HL-60 (cell line): ENCODE results near the gene WAPL.

ENCODE experiments used
- DNase-seq, 2 experiments: peaks; one replicate each; pipeline ENCODE4 v3.0.0-alpha.2; 2010 to 2020; ENCODE audit warnings: low read depth in 1 of 2, low spot score in 1 of 2
- H3K27ac ChIP-seq: fragments of 250-450 bp; sonication (Bioruptor Pico); replicated peaks from 2 replicates; pipeline ENCODE4 v1.5.1; 2020; ENCODE audit warnings: mild to moderate bottlenecking, moderate library complexity
- H3K27me3 ChIP-seq: fragments of 250-450 bp; sonication (Bioruptor Pico); 2 replicates; pipeline ENCODE4 v1.5.1; 2021; ENCODE audit warnings: mild to moderate bottlenecking, moderate library complexity; ENCODE audit not compliant: insufficient read depth, poor library complexity, severe bottlenecking
- H3K4me3 ChIP-seq: replicated peaks from 2 replicates; pipeline ENCODE4 v1.5.1; 2011; ENCODE audit warnings: mild to moderate bottlenecking, control low read depth, low read length; ENCODE audit not compliant: insufficient read depth
- GABPA ChIP-seq: IDR thresholded peaks from 2 replicates; pipeline ENCODE4 v1.6.1; 2012; ENCODE audit warnings: low read depth
- POLR2AphosphoS5 ChIP-seq: IDR thresholded peaks from 2 replicates; pipeline ENCODE4 v1.6.1; 2012; ENCODE audit warnings: low read depth
- SPI1 ChIP-seq: IDR thresholded peaks from 2 replicates; pipeline ENCODE4 v1.6.1; 2012; ENCODE audit warnings: low read depth, mild to moderate bottlenecking, borderline replicate concordance
- TF ChIP-seq, protein P1 (sequence below): IDR thresholded peaks from one replicate; pipeline ENCODE4 v1.5.1; 2011; ENCODE audit warnings: low read length, control low read depth, inconsistent platforms; ENCODE audit not compliant: insufficient read depth
- TF ChIP-seq, protein P2 (sequence below): IDR thresholded peaks from 2 replicates; pipeline ENCODE4 v1.6.1; 2012; ENCODE audit warnings: low read depth; ENCODE audit not compliant: insufficient replicate concordance

WAPL gene

DNA sequence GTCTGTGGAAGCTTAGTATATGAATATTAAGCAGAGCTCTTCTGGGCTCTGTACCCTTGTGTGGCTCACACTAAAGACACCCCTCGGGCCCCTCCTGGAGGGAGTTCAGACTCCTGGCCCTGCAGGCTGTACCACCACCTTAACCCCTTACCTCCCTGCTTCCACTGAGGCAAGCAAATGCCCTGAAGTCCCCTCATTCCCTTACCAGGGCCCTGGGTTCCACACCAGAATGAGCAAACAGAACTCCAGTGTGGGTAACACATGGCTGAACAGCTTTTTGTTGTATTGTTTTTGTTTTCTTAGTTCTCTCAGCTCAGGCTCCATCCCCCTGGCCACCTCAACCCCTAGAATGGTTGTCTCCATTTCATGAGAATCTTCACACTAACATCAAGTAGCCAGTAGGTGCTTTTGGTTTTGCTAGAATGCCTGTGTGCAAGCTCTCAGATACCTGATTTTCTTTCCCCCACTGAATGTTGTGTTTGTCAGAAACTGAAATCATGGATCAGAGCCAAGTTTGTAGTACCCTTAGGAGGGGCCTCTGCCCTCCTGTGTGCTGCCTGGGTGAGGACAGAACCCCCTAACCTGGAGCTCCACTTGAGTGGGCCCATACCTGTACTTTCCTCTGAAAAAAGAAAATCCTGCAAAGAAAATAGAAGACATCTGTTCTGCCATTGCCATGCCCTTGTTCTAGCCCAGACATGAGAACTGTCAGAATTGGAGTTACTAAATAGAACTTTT is 2.8 kb upstream of the WAPL start:
- no peaks in the 10 kb centered on the region for H3K27me3 ChIP-seq
- no peak for DNase-seq
- TF ChIP-seq POLR2AphosphoS5 (no peak), GABPA (no peak), SPI1 (no peak)
- TF ChIP-seq, protein P1, sequence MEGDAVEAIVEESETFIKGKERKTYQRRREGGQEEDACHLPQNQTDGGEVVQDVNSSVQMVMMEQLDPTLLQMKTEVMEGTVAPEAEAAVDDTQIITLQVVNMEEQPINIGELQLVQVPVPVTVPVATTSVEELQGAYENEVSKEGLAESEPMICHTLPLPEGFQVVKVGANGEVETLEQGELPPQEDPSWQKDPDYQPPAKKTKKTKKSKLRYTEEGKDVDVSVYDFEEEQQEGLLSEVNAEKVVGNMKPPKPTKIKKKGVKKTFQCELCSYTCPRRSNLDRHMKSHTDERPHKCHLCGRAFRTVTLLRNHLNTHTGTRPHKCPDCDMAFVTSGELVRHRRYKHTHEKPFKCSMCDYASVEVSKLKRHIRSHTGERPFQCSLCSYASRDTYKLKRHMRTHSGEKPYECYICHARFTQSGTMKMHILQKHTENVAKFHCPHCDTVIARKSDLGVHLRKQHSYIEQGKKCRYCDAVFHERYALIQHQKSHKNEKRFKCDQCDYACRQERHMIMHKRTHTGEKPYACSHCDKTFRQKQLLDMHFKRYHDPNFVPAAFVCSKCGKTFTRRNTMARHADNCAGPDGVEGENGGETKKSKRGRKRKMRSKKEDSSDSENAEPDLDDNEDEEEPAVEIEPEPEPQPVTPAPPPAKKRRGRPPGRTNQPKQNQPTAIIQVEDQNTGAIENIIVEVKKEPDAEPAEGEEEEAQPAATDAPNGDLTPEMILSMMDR = no peak
- TF ChIP-seq, protein P2, sequence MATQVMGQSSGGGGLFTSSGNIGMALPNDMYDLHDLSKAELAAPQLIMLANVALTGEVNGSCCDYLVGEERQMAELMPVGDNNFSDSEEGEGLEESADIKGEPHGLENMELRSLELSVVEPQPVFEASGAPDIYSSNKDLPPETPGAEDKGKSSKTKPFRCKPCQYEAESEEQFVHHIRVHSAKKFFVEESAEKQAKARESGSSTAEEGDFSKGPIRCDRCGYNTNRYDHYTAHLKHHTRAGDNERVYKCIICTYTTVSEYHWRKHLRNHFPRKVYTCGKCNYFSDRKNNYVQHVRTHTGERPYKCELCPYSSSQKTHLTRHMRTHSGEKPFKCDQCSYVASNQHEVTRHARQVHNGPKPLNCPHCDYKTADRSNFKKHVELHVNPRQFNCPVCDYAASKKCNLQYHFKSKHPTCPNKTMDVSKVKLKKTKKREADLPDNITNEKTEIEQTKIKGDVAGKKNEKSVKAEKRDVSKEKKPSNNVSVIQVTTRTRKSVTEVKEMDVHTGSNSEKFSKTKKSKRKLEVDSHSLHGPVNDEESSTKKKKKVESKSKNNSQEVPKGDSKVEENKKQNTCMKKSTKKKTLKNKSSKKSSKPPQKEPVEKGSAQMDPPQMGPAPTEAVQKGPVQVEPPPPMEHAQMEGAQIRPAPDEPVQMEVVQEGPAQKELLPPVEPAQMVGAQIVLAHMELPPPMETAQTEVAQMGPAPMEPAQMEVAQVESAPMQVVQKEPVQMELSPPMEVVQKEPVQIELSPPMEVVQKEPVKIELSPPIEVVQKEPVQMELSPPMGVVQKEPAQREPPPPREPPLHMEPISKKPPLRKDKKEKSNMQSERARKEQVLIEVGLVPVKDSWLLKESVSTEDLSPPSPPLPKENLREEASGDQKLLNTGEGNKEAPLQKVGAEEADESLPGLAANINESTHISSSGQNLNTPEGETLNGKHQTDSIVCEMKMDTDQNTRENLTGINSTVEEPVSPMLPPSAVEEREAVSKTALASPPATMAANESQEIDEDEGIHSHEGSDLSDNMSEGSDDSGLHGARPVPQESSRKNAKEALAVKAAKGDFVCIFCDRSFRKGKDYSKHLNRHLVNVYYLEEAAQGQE = no peak
- no peak overlapping the region for H3K4me3 ChIP-seq
- H3K27ac ChIP-seq = no peak overlapping the region

DNA sequence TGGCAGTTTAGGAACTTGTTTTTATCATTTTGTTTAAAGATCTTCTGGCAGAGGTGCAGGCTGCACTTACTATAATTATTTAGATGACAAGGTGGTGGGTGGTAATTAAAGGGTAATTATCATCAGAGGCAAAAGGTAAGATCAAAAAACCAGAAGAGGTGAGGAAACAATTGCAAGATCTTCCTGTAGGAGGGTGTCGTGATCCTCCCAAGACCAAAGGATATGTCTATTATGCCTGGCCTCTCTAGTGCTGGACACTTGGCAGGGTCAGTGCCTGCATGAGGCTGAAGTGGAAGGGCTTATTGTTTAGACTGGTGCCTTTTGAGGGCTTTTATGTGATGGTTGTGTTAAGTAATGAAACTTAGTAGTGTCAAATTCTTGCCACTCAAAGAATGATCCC is 1.8 kb upstream of the WAPL start:
- TF ChIP-seq SPI1 = no peak
- TF ChIP-seq, protein P1 = no peak
- TF ChIP-seq POLR2AphosphoS5 = no peak
- TF ChIP-seq, protein P2 = no peak
- no peak for TF ChIP-seq GABPA
- no peaks in the 10 kb centered on the region for H3K27me3 ChIP-seq
- H3K27ac ChIP-seq = no peak overlapping the region; the same call in 1 of the 2 replicates
- no peak for DNase-seq
- no peak overlapping the region for H3K4me3 ChIP-seq

DNA sequence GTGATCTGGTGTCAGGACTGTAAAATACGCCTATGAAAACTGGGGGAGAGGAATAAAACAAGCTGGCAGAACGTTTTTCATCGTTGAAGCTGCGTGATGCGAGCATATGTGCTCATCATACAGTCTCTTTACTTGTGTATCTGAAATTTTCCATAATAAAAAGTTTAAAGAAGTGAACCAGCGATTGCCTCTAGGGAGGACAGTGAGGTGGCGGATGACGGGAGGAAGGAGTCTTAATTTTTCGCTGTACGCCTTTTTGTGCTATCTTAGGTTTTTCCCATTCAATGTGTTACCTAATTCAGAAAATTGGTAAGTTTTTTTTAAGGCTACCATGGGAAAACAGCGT is 891 bp upstream of the WAPL start:
- TF ChIP-seq SPI1 = no peak
- TF ChIP-seq, protein P2 = no peak
- no peak for TF ChIP-seq POLR2AphosphoS5
- TF ChIP-seq GABPA = no peak
- TF ChIP-seq, protein P1 = no peak
- Histone ChIP-seq H3K27ac (peak overlapping the region; percentile 92), H3K4me3 (peak overlapping the region; percentile 93), H3K27me3 (no peaks in the 10 kb centered on the region)
- DNase-seq = no peak
